ENCODE results near the gene ATP6V1E1. TPM values are rescaled to one million over a fixed set of nuclear protein-coding genes. Genes with fewer than 3 reads are reported as not detected.

ATP6V1E1 gene
- total and polyA plus RNA-seq, 2 of the 13 experiments (the other 11 are each of a cell fraction or from before 2014, with no cell fraction given), result 69.3 to 90.9 TPM

- Histone ChIP-seq H3K4me2 (ENCODE audit: low read depth, low read length) (no peak overlapping the region), H3K79me2 (ENCODE audit: insufficient read depth, low read length) (peaks cover 20% of the 10 kb centered on the region), H3K36me3 (replicated peaks in 1 of 2; ENCODE audit: control insufficient read depth in 1 of 2, insufficient read depth in 2 of 2, low read length in 2 of 2) (no peaks in the 10 kb centered on the region), H4K20me1 (ENCODE audit: insufficient read depth, low read length) (no peaks in the 10 kb centered on the region; the same call in 1 of the 2 replicates), H3K9me3 (ENCODE audit: low read length) (no peaks in the 10 kb centered on the region), H3K4me1 (ENCODE audit: insufficient read depth, low read length) (peaks cover 37% of the 10 kb centered on the region), H3K27me3 (ENCODE audit: control insufficient read depth in 1 of 2, insufficient read depth in 2 of 2, low read length in 2 of 2) (no peaks in the 10 kb centered on the region; a peak in 1 of 5 replicates), H2AFZ (ENCODE audit: low read length) (no peak overlapping the region), H3K9ac (ENCODE audit: insufficient read depth, low read depth, low read length) (no peak overlapping the region), H3K27ac (ENCODE audit: extremely low read length, insufficient read depth, low read length) (no peak overlapping the region), H3K4me3 (replicated peaks in 1 of 3; ENCODE audit: insufficient read depth in 1 of 3, low read depth in 2 of 3, low read length in 3 of 3) (no peak overlapping the region)
- intact Hi-C loops (cut with micrococcal nuclease; ENCODE audit: unreplicated experiment) (no loop called here), in situ Hi-C loops (cut with HindIII; ENCODE audit: extremely low pct_ligation_motif_present, low pct_unique_long_range_greater_than_20kb) (no loop called here)
- ChIA-PET POLR2A (no interaction called here), CTCF (ENCODE audit: low intra/inter-chr PET ratio, low total read pairs) (no interaction called here)
- FAIRE-seq (no peak), DNase-seq (ENCODE audit: low spot score) (no peak), ATAC-seq (no peak)
- no TSS peak for BruUV-seq (replicated peaks)
- 95% methylated on average over 9 of the region's 9 CpGs for WGBS (ENCODE audit: low lambda C conversion rate)
- TF ChIP-seq TAF15 (IDR thresholded peaks at IDR 0.05; ENCODE audit: low read depth, low read length, poor library complexity, severe bottlenecking), result no peak
- no peak for TF ChIP-seq KDM1A (CRISPR knock-in tag; IDR thresholded peaks at IDR 0.05)
- no peak for TF ChIP-seq ZNF576 (CRISPR knock-in tag; IDR thresholded peaks at IDR 0.05)
- TF ChIP-seq ZNF407 (CRISPR knock-in tag; IDR thresholded peaks at IDR 0.05; ENCODE audit: not compliant biosample characterization), result no peak
- TF ChIP-seq JDP2 (CRISPR knock-in tag; IDR thresholded peaks at IDR 0.05; ENCODE audit: borderline replicate concordance), result no peak
- no peak for TF ChIP-seq PAWR (CRISPR knock-in tag; IDR thresholded peaks at IDR 0.05; ENCODE audit: borderline replicate concordance)
- no peak for TF ChIP-seq SYNCRIP (IDR thresholded peaks at IDR 0.05; ENCODE audit: insufficient read depth, low read depth, low read length)
These were observed 2.6 kb upstream of the ATP6V1E1 start for GRCh38 chr22:17631076-17631565.

Data from HepG2 (cell line).